BLaER1 (cell line): ENCODE data around the gene ATG9B.
A peak's percentile ranks its signal among the peaks of the same experiment; 100 is the strongest.

Source experiments
- H3K27ac ChIP-seq: shearing (Covaris generic); formaldehyde crosslinking; 2 replicates; pipeline ENCODE4 v1.8.1; 2022
- H3K27me3 ChIP-seq: shearing (Covaris generic); formaldehyde crosslinking; 2 replicates; pipeline ENCODE4 v1.8.1; 2022
- H3K36me3 ChIP-seq: shearing (Covaris generic); formaldehyde crosslinking; 2 replicates; pipeline ENCODE4 v1.8.1; 2022
- H3K4me1 ChIP-seq: shearing (Covaris generic); formaldehyde crosslinking; 2 replicates; pipeline ENCODE4 v1.8.1; 2022
- H3K4me2 ChIP-seq: shearing (Covaris generic); formaldehyde crosslinking; 2 replicates; pipeline ENCODE4 v1.8.1; 2022
- H3K4me3 ChIP-seq: shearing (Covaris generic); formaldehyde crosslinking; 2 replicates; pipeline ENCODE4 v1.8.1; 2022
- H3K9ac ChIP-seq: shearing (Covaris generic); formaldehyde crosslinking; 2 replicates; pipeline ENCODE4 v1.8.1; 2022
- H3K9me3 ChIP-seq: shearing (Covaris generic); formaldehyde crosslinking; 2 replicates; pipeline ENCODE4 v1.8.1; 2022
- H4K20me1 ChIP-seq: shearing (Covaris generic); formaldehyde crosslinking; 2 replicates; pipeline ENCODE4 v1.8.1; 2022
- Cebpa-rat ChIP-seq: shearing (Covaris generic); IDR thresholded peaks from 2 replicates; pipeline ENCODE4 v1.8.1; 2022

Gene ATG9B

DNA sequence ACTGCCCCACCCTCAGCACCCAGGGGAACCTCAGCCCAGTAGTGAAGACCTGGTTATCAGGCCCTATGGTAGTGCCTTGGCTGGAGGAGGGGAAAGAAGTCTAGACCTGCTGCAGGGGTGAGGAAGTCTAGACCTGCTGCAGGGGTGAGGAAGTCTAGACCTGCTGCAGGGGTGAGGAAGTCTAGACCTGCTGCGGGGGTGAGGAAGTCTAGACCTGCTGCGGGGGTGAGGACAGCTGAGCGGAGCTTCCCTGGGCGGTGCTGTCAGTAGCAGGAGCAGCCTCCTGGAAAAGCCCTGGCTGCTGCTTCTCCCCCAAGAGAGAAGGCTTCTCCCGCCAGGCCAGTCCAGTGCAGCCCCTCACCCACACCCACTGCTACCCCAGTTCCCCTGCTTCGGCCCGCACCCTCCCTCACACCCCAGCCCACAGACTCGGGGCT lies 27.2 kb downstream of the ATG9B start:
- no peaks in the 10 kb centered on the region for H3K9me3 ChIP-seq
- H3K4me1 ChIP-seq = peaks cover 53% of the 10 kb centered on the region
- peak overlapping the region; percentile 63 for H3K4me3 ChIP-seq
- peak overlapping the region; percentile 88 for H3K4me2 ChIP-seq
- H3K27ac ChIP-seq = peak overlapping the region; percentile 87
- H3K27me3 ChIP-seq = no peaks in the 10 kb centered on the region
- no peak for TF ChIP-seq Cebpa-rat
- peaks cover 26% of the 10 kb centered on the region for H3K36me3 ChIP-seq
- no peaks in the 10 kb centered on the region for H4K20me1 ChIP-seq
- H3K9ac ChIP-seq = peak overlapping the region; percentile 75

DNA sequence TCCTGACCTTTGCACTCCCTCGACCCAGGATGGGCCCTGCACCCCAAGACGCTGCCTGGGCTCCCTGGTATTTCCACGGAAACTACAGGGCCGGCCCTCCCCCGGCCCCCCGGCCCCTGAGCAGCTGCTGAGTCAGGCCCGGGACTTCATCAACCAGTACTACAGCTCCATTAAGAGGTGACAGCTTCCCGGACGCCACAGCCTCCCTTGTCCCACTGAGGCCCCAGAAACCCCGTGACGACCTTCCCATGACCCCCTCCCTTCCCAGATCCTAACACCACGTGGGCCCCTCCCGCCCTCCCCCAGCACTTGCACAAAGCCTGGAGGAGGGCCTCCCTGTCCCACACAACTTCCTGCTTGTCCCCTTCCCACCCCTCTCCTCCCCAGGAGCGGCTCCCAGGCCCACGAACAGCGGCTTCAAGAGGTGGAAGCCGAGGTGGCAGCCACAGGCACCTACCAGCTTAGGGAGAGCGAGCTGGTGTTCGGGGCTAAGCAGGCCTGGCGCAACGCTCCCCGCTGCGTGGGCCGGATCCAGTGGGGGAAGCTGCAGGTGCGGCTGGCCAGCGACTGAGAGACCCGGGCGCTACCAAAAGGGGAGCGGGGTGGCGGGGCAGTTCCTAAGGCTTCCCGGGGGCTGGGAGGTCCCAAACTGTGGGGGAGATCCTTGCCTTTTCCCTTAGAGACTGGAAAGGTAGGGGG lies 27.8 kb downstream of the ATG9B start:
- TF ChIP-seq Cebpa-rat = no peak
- no peaks in the 10 kb centered on the region for H4K20me1 ChIP-seq
- peak overlapping the region; percentile 63 for H3K4me3 ChIP-seq
- peak overlapping the region; percentile 88 for H3K4me2 ChIP-seq
- peak overlapping the region; percentile 75 for H3K9ac ChIP-seq
- H3K36me3 ChIP-seq = peaks cover 21% of the 10 kb centered on the region
- peaks cover 2% of the 10 kb centered on the region for H3K9me3 ChIP-seq
- peak overlapping the region; percentile 87 for H3K27ac ChIP-seq
- peaks cover 52% of the 10 kb centered on the region for H3K4me1 ChIP-seq
- H3K27me3 ChIP-seq = no peaks in the 10 kb centered on the region

DNA sequence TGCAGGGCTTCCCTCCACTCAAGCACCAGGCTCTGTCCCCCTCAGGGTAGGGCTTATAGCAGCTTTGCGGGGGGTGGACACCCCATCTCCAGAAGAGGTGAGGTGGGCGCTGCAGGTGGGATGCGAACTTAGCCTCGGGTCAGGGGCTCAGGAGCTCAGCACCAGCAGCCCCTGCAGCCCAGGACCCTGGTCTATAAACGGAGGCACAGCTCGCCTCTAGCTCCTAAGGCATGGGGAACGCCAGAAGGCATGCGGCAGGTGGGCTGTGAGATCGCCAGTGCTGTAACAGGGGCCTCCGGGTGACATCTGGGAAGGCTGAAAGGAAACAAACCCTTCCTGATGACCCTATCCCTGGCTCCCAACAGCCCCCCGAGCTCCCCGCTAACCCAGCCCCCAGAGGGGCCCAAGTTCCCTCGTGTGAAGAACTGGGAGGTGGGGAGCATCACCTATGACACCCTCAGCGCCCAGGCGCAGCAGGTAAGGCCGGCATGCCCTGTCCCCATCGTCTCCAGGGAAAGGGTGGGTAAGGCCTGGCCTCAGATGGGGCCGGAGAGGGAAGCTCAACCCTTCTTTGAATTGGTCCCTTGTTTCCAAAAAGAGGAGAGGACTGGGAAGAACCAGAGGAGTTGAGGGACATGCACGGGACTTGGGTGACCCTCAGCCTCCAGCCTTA lies 29.3 kb downstream of the ATG9B start:
- Histone ChIP-seq H3K4me1 (peaks cover 54% of the 10 kb centered on the region), H3K4me3 (peak overlapping the region; percentile 55), H3K4me2 (peak overlapping the region; percentile 88), H4K20me1 (no peaks in the 10 kb centered on the region), H3K9me3 (peaks cover 18% of the 10 kb centered on the region), H3K27me3 (no peaks in the 10 kb centered on the region), H3K36me3 (peaks cover 15% of the 10 kb centered on the region), H3K27ac (peak overlapping the region; percentile 80), H3K9ac (peak overlapping the region; percentile 67)
- no peak for TF ChIP-seq Cebpa-rat

DNA sequence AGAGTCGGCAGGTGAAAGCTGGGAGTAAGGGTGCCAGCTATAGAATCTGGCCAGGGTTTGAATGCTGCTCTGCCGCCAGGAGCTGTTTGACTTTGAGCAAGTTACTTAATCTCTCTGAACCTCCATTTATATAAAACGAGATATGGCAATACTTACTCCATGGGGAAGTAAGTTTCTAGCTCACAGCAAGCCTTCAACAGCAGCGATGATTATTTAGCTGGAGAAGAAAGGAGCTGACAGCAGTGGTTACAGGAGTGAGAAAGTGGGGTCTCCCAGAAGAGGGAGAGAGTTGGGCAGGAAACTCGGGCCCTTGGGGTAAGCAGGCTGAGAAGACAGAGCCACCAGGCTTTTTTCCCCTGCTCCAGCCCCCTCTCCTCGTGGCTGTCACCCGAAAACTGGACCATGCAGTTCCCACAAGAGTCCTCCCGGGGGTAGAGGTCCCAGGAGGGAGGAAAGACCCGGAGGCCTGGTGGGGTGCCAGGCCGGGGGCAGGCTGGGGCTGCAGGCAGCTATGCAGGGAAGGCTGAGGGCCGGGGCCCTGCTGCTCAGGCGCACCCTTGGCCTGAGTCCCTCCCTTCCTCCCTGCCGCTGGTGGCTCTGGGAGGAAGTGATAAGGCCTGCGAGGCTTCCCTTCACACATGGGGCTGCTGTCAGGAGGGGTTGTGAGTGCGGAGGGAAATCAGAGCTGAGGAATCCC lies 30.0 kb downstream of the ATG9B start:
- Histone ChIP-seq H3K4me1 (peaks cover 61% of the 10 kb centered on the region), H3K36me3 (peaks cover 15% of the 10 kb centered on the region), H3K4me2 (peak overlapping the region; percentile 88), H3K4me3 (peak overlapping the region; percentile 55), H3K9me3 (peaks cover 18% of the 10 kb centered on the region), H3K9ac (peak overlapping the region; percentile 67), H3K27ac (peak overlapping the region; percentile 80), H4K20me1 (no peaks in the 10 kb centered on the region), H3K27me3 (no peaks in the 10 kb centered on the region)
- TF ChIP-seq Cebpa-rat = no peak

DNA sequence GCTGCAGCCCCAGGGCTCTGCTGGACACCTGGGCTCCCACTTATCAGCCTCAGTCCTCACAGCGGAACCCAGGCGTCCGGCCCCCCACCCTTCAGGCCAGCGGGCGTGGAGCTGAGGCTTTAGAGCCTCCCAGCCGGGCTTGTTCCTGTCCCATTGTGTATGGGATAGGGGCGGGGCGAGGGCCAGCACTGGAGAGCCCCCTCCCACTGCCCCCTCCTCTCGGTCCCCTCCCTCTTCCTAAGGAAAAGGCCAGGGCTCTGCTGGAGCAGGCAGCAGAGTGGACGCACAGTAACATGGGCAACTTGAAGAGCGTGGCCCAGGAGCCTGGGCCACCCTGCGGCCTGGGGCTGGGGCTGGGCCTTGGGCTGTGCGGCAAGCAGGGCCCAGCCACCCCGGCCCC lies 30.8 kb downstream of the ATG9B start:
- H4K20me1 ChIP-seq = no peaks in the 10 kb centered on the region
- H3K27me3 ChIP-seq = no peaks in the 10 kb centered on the region
- peaks cover 8% of the 10 kb centered on the region for H3K36me3 ChIP-seq
- peak overlapping the region; percentile 41 for H3K27ac ChIP-seq
- peaks cover 18% of the 10 kb centered on the region for H3K9me3 ChIP-seq
- no peak for TF ChIP-seq Cebpa-rat
- H3K4me1 ChIP-seq = peaks cover 66% of the 10 kb centered on the region
- H3K4me3 ChIP-seq = no peak overlapping the region
- peak overlapping the region; percentile 88 for H3K4me2 ChIP-seq
- H3K9ac ChIP-seq = no peak overlapping the region; the same call in 1 of the 2 replicates

DNA sequence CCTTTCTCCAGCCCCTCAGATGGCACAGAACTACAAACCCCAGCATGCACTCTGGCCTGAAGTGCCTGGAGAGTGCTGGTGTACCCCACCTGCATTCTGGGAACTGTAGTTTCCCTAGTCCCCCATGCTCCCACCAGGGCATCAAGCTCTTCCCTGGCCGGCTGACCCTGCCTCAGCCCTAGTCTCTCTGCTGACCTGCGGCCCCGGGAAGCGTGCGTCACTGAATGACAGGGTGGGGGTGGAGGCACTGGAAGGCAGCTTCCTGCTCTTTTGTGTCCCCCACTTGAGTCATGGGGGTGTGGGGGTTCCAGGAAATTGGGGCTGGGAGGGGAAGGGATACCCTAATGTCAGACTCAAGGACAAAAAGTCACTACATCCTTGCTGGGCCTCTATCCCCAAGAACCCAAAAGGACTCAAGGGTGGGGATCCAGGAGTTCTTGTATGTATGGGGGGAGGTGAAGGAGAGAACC lies 31.4 kb downstream of the ATG9B start:
- H3K36me3 ChIP-seq = peaks cover 6% of the 10 kb centered on the region; the same call in 1 of the 2 replicates
- peaks cover 66% of the 10 kb centered on the region for H3K4me1 ChIP-seq
- H3K27ac ChIP-seq = peak overlapping the region; percentile 41
- H3K4me2 ChIP-seq = peak overlapping the region; percentile 88; the same call in 1 of the 2 replicates
- H3K4me3 ChIP-seq = no peak overlapping the region
- no peak for TF ChIP-seq Cebpa-rat
- no peak overlapping the region for H3K9ac ChIP-seq
- H3K27me3 ChIP-seq = no peaks in the 10 kb centered on the region
- no peaks in the 10 kb centered on the region for H4K20me1 ChIP-seq
- peaks cover 18% of the 10 kb centered on the region for H3K9me3 ChIP-seq

DNA sequence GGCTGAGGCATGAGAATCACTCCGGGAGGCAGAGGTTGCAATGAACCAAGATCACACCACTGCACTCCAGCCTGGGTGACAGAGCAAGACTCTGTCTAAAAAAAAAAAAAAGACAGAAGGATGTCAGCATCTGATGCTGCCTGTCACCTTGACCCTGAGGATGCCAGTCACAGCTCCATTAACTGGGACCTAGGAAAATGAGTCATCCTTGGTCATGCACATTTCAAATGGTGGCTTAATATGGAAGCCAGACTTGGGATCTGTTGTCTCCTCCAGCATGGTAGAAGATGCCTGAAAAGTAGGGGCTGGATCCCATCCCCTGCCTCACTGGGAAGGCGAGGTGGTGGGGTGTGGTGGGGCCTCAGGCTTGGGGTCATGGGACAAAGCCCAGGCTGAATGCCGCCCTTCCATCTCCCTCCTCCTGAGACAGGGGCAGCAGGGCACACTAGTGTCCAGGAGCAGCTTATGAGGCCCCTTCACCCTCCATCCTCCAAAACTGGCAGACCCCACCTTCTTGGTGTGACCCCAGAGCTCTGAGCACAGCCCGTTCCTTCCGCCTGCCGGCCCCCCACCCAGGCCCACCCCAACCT lies 32.1 kb downstream of the ATG9B start:
- Histone ChIP-seq H3K9ac (no peak overlapping the region), H3K27me3 (no peaks in the 10 kb centered on the region), H4K20me1 (no peaks in the 10 kb centered on the region), H3K4me2 (no peak overlapping the region), H3K4me1 (peaks cover 66% of the 10 kb centered on the region), H3K27ac (no peak overlapping the region), H3K36me3 (peaks cover 6% of the 10 kb centered on the region; the same call in 1 of the 2 replicates), H3K4me3 (no peak overlapping the region), H3K9me3 (peaks cover 18% of the 10 kb centered on the region)
- no peak for TF ChIP-seq Cebpa-rat

DNA sequence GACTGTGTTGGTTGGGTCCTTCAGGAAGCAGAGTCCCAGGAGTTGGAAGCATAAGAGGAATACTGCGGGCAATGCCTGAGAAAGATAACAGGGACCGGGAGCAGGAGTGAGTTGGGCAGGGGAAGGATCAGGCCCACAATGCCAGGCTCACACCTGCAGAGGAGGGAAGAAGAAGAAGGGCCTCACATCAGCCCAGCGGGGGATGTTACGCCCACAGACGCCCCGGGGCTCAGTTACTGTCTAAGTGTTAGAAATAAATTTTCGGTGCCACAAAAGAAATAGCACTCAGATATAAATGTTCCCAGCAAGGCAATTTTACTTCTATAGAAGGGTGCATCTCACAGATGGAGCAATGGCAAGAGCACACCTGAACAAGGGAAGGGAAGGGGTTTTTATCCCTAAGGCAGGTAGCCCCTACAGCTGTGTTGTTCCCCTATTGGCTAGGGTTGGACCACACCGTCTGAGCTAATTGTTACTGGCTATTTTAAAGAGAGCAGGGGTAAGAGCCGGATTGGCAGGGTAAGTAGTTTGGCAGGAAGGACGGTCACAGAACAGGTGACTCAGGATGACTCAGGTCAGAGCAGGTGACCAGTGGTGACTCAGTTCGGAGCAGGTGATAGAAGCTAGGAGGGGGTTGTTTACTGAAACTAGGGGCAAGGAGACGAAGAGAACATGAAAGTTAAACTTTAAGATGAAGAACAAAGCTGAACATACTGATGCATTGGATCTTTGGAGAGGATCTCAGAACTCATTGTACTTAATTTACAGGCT lies 33.7 kb downstream of the ATG9B start, which contains the start of gene NOS3:
TSS of gene NOS3 (plus strand) at position 602 of the 771 bp plus-strand sequence. CDS start 2,787 bp downstream, outside the sequence.
- Histone ChIP-seq H3K9me3 (peaks cover 18% of the 10 kb centered on the region), H3K4me3 (no peak within 1 kb of the TSS), H4K20me1 (peaks cover 10% of the 10 kb centered on the region), H3K4me1 (peaks cover 75% of the 10 kb centered on the region), H3K27ac (peak within 1 kb of the TSS; percentile 77), H3K36me3 (peaks cover 6% of the 10 kb centered on the region; the same call in 1 of the 2 replicates), H3K4me2 (peak within 1 kb of the TSS; percentile 88), H3K9ac (0 out of 2 replicates have a peak within 1 kb of the TSS, but pooled peaks have one; percentile 70), H3K27me3 (no peaks in the 10 kb centered on the region)
- TF ChIP-seq Cebpa-rat = no peak
